B cell (primary cell): ENCODE results near the gene EFR3B.
"Not testable (repeated sequence)": the region's sequence is repeated elsewhere in the genome, so short reads cannot be mapped to it uniquely, and the experiment has no call there.

Experiments used
- CTCF ChIP-seq: fragments of 200-600 bp; IDR thresholded peaks from one replicate; pipeline ENCODE4 v1.8.0; 2022; ENCODE audit warnings: antibody characterized with exemption, mild to moderate bottlenecking
- EZH2 ChIP-seq: IDR thresholded peaks from 2 replicates; pipeline ENCODE4 v1.6.1; 2012; ENCODE audit warnings: borderline replicate concordance, low read depth, mild to moderate bottlenecking, moderate library complexity, low read length; ENCODE audit not compliant: insufficient read depth, poor library complexity, severe bottlenecking

DNA sequence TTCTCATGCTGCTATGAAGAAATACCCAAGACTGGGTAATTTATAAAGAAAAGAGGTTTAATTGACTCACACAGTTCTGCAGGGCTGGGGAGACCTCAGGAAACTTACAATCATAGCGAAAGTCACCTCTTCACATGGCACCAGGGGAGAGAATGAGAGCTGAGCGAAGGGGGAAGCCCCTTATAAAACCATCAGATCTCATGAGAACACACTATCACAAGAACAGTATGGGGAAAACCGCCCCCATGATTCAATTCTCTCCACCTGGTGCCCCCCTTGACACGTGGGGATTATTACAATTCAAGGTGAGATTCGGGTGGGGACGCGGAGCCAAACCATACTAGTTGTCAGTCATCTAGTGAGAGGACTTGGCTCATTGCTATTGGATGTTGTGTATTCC is 60.5 kb downstream of the EFR3B start:
- not testable (repeated sequence) for TF ChIP-seq CTCF, EZH2
